SU-DHL-6 (cell line): ENCODE results near the gene R3HDM2.
A peak's percentile ranks its signal among the peaks of the same experiment; 100 is the strongest.

Experiments used
- H2AFZ ChIP-seq: fragments of 200-600 bp; sonication (generic); 2 replicates; pipeline ENCODE4 v1.6.1; 2014; ENCODE audit warnings: low read depth, mild to moderate bottlenecking, moderate library complexity, mixed read lengths, antibody characterized with exemption, low read length; ENCODE audit not compliant: severe bottlenecking
- H3F3A ChIP-seq: fragments of 200-600 bp; shearing (Covaris generic); 2 replicates; pipeline ENCODE4 v1.6.0; 2016; ENCODE audit warnings: antibody characterized with exemption, mild to moderate bottlenecking; ENCODE audit not compliant: insufficient read depth
- H3K27ac ChIP-seq: fragments of 200-600 bp; sonication (generic); 2 replicates; pipeline ENCODE4 v1.5.1; 2016; ENCODE audit warnings: low read depth, mild to moderate bottlenecking, low read length, moderate library complexity, mixed read lengths
- H3K27me3 ChIP-seq: fragments of 200-600 bp; sonication (generic), shearing (Covaris generic); 2 replicates; pipeline ENCODE4 v1.6.0; 2014; ENCODE audit warnings: mild to moderate bottlenecking, low read length
- H3K36me3 ChIP-seq: fragments of 200-600 bp; sonication (generic); 2 replicates; pipeline ENCODE4 v1.6.1; 2014; ENCODE audit warnings: mild to moderate bottlenecking, low read length, mixed read lengths
- H3K4me2 ChIP-seq: fragments of 300-600, 200-600 bp; shearing (Covaris generic), sonication (generic); 2 replicates; pipeline ENCODE4 v1.6.0; 2014; ENCODE audit warnings: low read length, low read depth, mild to moderate bottlenecking; ENCODE audit not compliant: poor library complexity, severe bottlenecking
- H3K4me3 ChIP-seq: fragments of 200-600 bp; sonication (generic); 2 replicates; pipeline ENCODE4 v1.5.1; 2014; ENCODE audit warnings: antibody characterized with exemption, low read length, mild to moderate bottlenecking, mixed read lengths; ENCODE audit not compliant: insufficient read depth, poor library complexity, severe bottlenecking
- H3K79me2 ChIP-seq: fragments of 200-600 bp; sonication (generic); 2 replicates; pipeline ENCODE4 v1.6.1; 2014; ENCODE audit warnings: mild to moderate bottlenecking, low read length, moderate library complexity; ENCODE audit not compliant: insufficient read depth
- H3K9ac ChIP-seq: fragments of 200-600 bp; sonication (generic); 2 replicates; pipeline ENCODE4 v1.7.0; 2014; ENCODE audit warnings: mild to moderate bottlenecking, low read length
- H3K9me2 ChIP-seq: fragments of 200-600 bp; sonication (generic); replicated peaks from 2 replicates; pipeline ENCODE4 v1.6.1; 2014; ENCODE audit warnings: low read length; ENCODE audit not compliant: insufficient read depth
- H3K9me3 ChIP-seq: fragments of 200-600 bp; sonication (generic); 2 replicates; pipeline ENCODE4 v1.6.1; 2014; ENCODE audit warnings: low read length, mixed read lengths; ENCODE audit not compliant: insufficient read depth
- H4K20me1 ChIP-seq: fragments of 200-600 bp; sonication (generic); 2 replicates; pipeline ENCODE4 v1.6.1; 2014; ENCODE audit warnings: low read depth, mild to moderate bottlenecking, antibody characterized with exemption, low read length, moderate library complexity, mixed read lengths
- CTCF ChIP-seq: fragments of 200-600 bp; sonication (generic); IDR thresholded peaks from one replicate; pipeline ENCODE4 v1.5.1; 2017; ENCODE audit warnings: antibody characterized with exemption, mild to moderate bottlenecking, low read length, moderate library complexity; ENCODE audit not compliant: insufficient read depth, poor library complexity, severe bottlenecking
- EZH2phosphoT487 ChIP-seq: fragments of 200-600 bp; sonication (generic), shearing (Covaris generic); conservative IDR thresholded peaks from 2 replicates; pipeline ENCODE4 v1.6.1; 2018; ENCODE audit warnings: mild to moderate bottlenecking, antibody characterized with exemption, low read length, moderate library complexity, mixed read lengths

R3HDM2 gene

GRCh38 chr12:57225680-57226210, 205.1 kb downstream of the R3HDM2 start:
- Histone ChIP-seq H3K9me3 (no peaks in the 10 kb centered on the region), H3K27me3 (no peaks in the 10 kb centered on the region), H3K79me2 (peaks cover 13% of the 10 kb centered on the region), H3K9me2 (no peaks in the 10 kb centered on the region), H3K27ac (peak overlapping the region; percentile 90), H3K36me3 (peaks cover 2% of the 10 kb centered on the region; the same call in 1 of the 2 replicates), H3K4me3 (no peak overlapping the region), H3F3A (peaks cover 34% of the 10 kb centered on the region), H3K9ac (peak overlapping the region; percentile 40), H3K4me2 (peak overlapping the region; percentile 49), H4K20me1 (no peaks in the 10 kb centered on the region; the same call in 1 of the 2 replicates), H2AFZ (no peak overlapping the region)
- TF ChIP-seq EZH2phosphoT487 (no peak), CTCF (no peak)

DNA sequence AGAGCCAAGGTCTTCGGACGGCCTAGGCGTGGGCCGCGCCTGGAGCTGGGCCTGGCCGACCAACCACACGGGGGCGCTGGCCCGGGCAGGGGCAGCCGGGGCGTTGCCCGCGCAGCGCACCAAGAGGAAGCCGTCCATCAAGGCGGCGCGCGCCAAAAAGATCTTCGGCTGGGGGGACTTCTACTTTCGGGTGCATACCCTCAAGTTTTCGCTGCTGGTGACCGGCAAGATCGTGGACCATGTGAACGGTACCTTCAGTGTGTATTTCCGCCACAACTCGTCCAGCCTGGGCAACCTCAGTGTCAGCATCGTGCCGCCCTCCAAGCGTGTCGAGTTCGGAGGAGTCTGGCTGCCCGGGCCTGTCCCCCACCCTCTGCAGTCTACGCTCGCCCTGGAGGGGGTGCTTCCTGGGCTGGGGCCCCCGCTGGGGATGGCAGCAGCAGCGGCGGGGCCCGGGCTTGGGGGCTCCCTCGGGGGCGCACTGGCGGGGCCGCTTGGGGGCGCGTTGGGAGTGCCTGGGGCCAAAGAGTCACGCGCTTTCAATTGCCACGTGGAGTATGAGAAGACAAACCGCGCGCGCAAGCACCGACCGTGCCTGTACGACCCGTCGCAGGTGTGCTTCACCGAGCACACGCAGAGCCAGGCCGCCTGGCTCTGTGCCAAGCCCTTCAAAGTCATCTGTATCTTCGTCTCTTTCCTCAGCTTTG, 205.7 kb downstream of the R3HDM2 start:
- no peak overlapping the region for H2AFZ ChIP-seq
- peak; percentile 59 for TF ChIP-seq CTCF
- TF ChIP-seq EZH2phosphoT487 = no peak
- H3K27me3 ChIP-seq = no peaks in the 10 kb centered on the region
- no peak overlapping the region for H3K4me3 ChIP-seq
- peak overlapping the region; percentile 90 for H3K27ac ChIP-seq
- peak overlapping the region; percentile 49 for H3K4me2 ChIP-seq
- H3F3A ChIP-seq = peaks cover 34% of the 10 kb centered on the region
- peak overlapping the region; percentile 40; the same call in 1 of the 2 replicates for H3K9ac ChIP-seq
- H3K9me2 ChIP-seq = no peaks in the 10 kb centered on the region
- peaks cover 7% of the 10 kb centered on the region for H3K79me2 ChIP-seq
- H3K9me3 ChIP-seq = no peaks in the 10 kb centered on the region
- no peaks in the 10 kb centered on the region for H3K36me3 ChIP-seq
- H4K20me1 ChIP-seq = no peaks in the 10 kb centered on the region

DNA sequence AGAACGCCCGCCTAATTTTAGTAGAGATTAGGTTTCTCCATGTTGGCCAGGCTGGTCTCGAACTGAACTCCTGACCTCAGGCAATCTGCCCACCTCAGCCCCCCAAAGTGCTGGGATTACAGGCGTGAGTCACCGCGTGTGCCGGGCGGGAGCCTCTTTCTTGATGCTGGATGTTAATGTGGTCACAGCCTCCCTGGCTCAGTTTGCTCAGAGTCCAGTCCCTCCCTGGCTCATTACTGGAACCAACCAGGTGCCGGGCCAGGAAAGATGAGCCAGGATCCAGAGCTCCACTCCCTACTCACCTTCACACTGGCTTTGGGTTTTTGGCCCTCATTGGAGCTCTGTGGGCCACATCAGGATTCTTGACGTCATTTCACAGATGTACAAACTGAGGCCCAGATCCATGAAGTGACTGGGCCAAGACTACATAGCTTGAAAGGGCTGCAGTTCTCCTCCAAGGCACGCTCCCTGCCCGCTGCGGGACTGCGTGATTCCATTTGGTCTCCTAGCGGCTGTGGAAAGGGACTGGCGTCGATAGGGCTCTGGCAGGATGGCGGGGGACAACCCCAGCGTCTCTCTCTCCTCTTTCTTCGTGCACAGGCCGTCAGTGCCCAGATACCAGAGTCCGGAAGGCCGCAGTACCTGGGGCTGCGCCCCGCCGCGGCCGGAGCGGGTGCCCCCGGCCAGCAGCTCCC, 206.4 kb downstream of the R3HDM2 start:
- peak overlapping the region; percentile 90 for H3K27ac ChIP-seq
- H3K27me3 ChIP-seq = no peaks in the 10 kb centered on the region

More for the DNA sequence above, 206.4 kb downstream of the R3HDM2 start:
- H2AFZ ChIP-seq = no peak overlapping the region
- H3K4me3 ChIP-seq = no peak overlapping the region
- TF ChIP-seq CTCF = no peak
- TF ChIP-seq EZH2phosphoT487 = no peak
- H3K9me3 ChIP-seq = no peaks in the 10 kb centered on the region
- peaks cover 34% of the 10 kb centered on the region for H3F3A ChIP-seq
- no peaks in the 10 kb centered on the region for H3K36me3 ChIP-seq
- no peaks in the 10 kb centered on the region for H3K9me2 ChIP-seq
- 0 out of 2 replicates have a peak, but pooled peaks cover 3% of the 10 kb centered on the region for H3K79me2 ChIP-seq
- no peak overlapping the region for H3K9ac ChIP-seq
- no peaks in the 10 kb centered on the region for H4K20me1 ChIP-seq
- H3K4me2 ChIP-seq = no peak overlapping the region
